ENCODE data around the gene BCORL1. TPM values are rescaled to one million over a fixed set of nuclear protein-coding genes. Genes with fewer than 3 reads are reported as not detected.

BCORL1 gene
- total and polyA plus RNA-seq, 2 donors (not counting 1 experiment from before 2014, with no cell fraction given): 1.9 to 14.3 TPM

GRCh38 chrX:130093271-130093670 lies 110.8 kb downstream of the BCORL1 start:
- Histone ChIP-seq H3K9me3 (ENCODE audit: control extremely low read depth in 1 of 3, control insufficient read depth in 2 of 3, insufficient read depth in 1 of 3, low read length in 2 of 3) (no peaks in the 10 kb centered on the region), H3K4me3 (ENCODE audit: control extremely low read depth in 1 of 5, extremely low read depth in 1 of 5, insufficient read depth in 1 of 5, low read depth in 2 of 5, low read length in 4 of 5) (no peak overlapping the region), H3K36me3 (replicated peaks in 1 of 2; ENCODE audit: control extremely low read depth in 1 of 2, control insufficient read depth in 1 of 2, extremely low read depth in 1 of 2, insufficient read depth in 2 of 2, low read length in 1 of 2) (no peaks in the 10 kb centered on the region), H3K4me2 (replicated peaks; ENCODE audit: low read depth, low read length, poor library complexity, severe bottlenecking) (no peak overlapping the region), H4K20me1 (ENCODE audit: control insufficient read depth, insufficient read depth, low read length, poor library complexity, severe bottlenecking) (peaks cover 16% of the 10 kb centered on the region), H2AFZ (ENCODE audit: insufficient read depth, low read depth, low read length, poor library complexity, severe bottlenecking) (no peak overlapping the region), H3K9ac (ENCODE audit: low read length) (no peak overlapping the region), H3K27ac (ENCODE audit: low read length in 2 of 2) (no peak overlapping the region), H3K4me1 (ENCODE audit: control insufficient read depth in 2 of 2, insufficient read depth in 2 of 2, low read length in 2 of 2) (peaks cover 39 to 66% of the 10 kb centered on the region in 2 donors), H3K79me2 (ENCODE audit: control insufficient read depth, insufficient read depth, low read length) (peaks cover 56% of the 10 kb centered on the region), H3K27me3 (replicated peaks in 1 of 4; ENCODE audit: control extremely low read depth in 1 of 4, control insufficient read depth in 3 of 4, insufficient read depth in 4 of 4, low read length in 3 of 4) (no peaks in the 10 kb centered on the region)
- WGBS (ENCODE audit: insufficient coverage): no CpG with 5 or more reads among the region's 2 CpGs
- POLR2A ChIA-PET: no interaction called here
- CTCF ChIA-PET: no interaction called here
- intact Hi-C loops (cut with micrococcal nuclease): no loop called here
- no peaks in the 10 kb centered on the region for H3K27me3 Mint-ChIP-seq
- H3K4me3 Mint-ChIP-seq: no peak overlapping the region
- DNase-seq (no peak), ATAC-seq (ENCODE audit: low read depth) (no peak)
- H3K4me1 Mint-ChIP-seq: peaks cover 51% of the 10 kb centered on the region
- no peak for TF ChIP-seq EZH2 (IDR thresholded peaks at IDR 0.05; ENCODE audit: borderline replicate concordance, insufficient read depth, low read depth, low read length, poor library complexity, severe bottlenecking)
- peak overlapping the region; percentile 32 for H3K27ac Mint-ChIP-seq
- H3K9me3 Mint-ChIP-seq (ENCODE audit: insufficient read depth): no peaks in the 10 kb centered on the region

GRCh38 chrX:130094696-130095095 lies 112.3 kb downstream of the BCORL1 start:
- peaks cover 53% of the 10 kb centered on the region for H3K4me1 Mint-ChIP-seq
- no peak for ATAC-seq (ENCODE audit: low read depth)
- no peak for TF ChIP-seq CTCF (IDR thresholded peaks at IDR 0.05)
- no peak for TF ChIP-seq EZH2 (IDR thresholded peaks at IDR 0.05; ENCODE audit: borderline replicate concordance, insufficient read depth, low read depth, low read length, poor library complexity, severe bottlenecking)
- Histone ChIP-seq H3K4me2 (replicated peaks; ENCODE audit: low read depth, low read length, poor library complexity, severe bottlenecking) (peak overlapping the region; percentile 15), H3K79me2 (ENCODE audit: control insufficient read depth, insufficient read depth, low read length) (peaks cover 56% of the 10 kb centered on the region), H3K9ac (ENCODE audit: low read length) (no peak overlapping the region), H3K4me1 (ENCODE audit: control insufficient read depth in 2 of 2, insufficient read depth in 2 of 2, low read length in 2 of 2) (peaks cover 36 to 56% of the 10 kb centered on the region in 2 donors), H3K9me3 (ENCODE audit: control extremely low read depth in 1 of 3, control insufficient read depth in 2 of 3, insufficient read depth in 1 of 3, low read length in 2 of 3) (no peaks in the 10 kb centered on the region), H4K20me1 (ENCODE audit: control insufficient read depth, insufficient read depth, low read length, poor library complexity, severe bottlenecking) (peaks cover 25% of the 10 kb centered on the region), H3K36me3 (replicated peaks in 1 of 2; ENCODE audit: control extremely low read depth in 1 of 2, control insufficient read depth in 1 of 2, extremely low read depth in 1 of 2, insufficient read depth in 2 of 2, low read length in 1 of 2) (no peaks in the 10 kb centered on the region), H3K4me3 (ENCODE audit: control extremely low read depth in 1 of 5, extremely low read depth in 1 of 5, insufficient read depth in 1 of 5, low read depth in 2 of 5, low read length in 4 of 5) (no peak overlapping the region), H2AFZ (ENCODE audit: insufficient read depth, low read depth, low read length, poor library complexity, severe bottlenecking) (no peak overlapping the region), H3K27ac (ENCODE audit: low read length in 2 of 2) (peak overlapping the region in 1 of 2 donors; percentile 16), H3K27me3 (replicated peaks in 1 of 4; ENCODE audit: control extremely low read depth in 1 of 4, control insufficient read depth in 3 of 4, insufficient read depth in 4 of 4, low read length in 3 of 4) (no peaks in the 10 kb centered on the region)
- POLR2A ChIA-PET: interaction anchor here (0.6 to 1.4 kb wide), 2 partner anchors 14 to 15 kb away, joined by 3 read pairs; partner anchors contain the start of gene ELF4
- no peak overlapping the region for H3K4me3 Mint-ChIP-seq
- H3K27ac Mint-ChIP-seq: no peak overlapping the region
- CTCF ChIA-PET: interaction anchor here (1.3 to 3.9 kb wide), 5 partner anchors 12 to 169 kb away, joined by 3 to 17 read pairs (median 5); no protein-coding TSS in a partner anchor
- no peaks in the 10 kb centered on the region for H3K27me3 Mint-ChIP-seq
- intact Hi-C loops (cut with micrococcal nuclease): no loop called here
- DNase-seq: no peak
- 0% methylated on average over 1 of the region's 8 CpGs for WGBS (ENCODE audit: insufficient coverage)
- H3K9me3 Mint-ChIP-seq (ENCODE audit: insufficient read depth): no peaks in the 10 kb centered on the region

Measured in B cell (primary cell).